PC-9 (cell line): ENCODE data around the gene SCARB1.

Experiments used
- EZH2 ChIP-seq: fragments of 200-600 bp; sonication (generic); IDR thresholded peaks from 2 replicates; pipeline ENCODE4 v1.8.0; 2017; ENCODE audit warnings: antibody characterized with exemption, low read depth
- TF ChIP-seq, protein P1 (sequence below): fragments of 200-600 bp; sonication (generic); conservative IDR thresholded peaks from 2 replicates; pipeline ENCODE4 v1.6.1; 2017; ENCODE audit warnings: mixed run types, antibody characterized with exemption, mild to moderate bottlenecking, moderate library complexity

GRCh38 chr12:124738636-124739467, 124.8 kb downstream of the SCARB1 start:
- TF ChIP-seq, protein P1, sequence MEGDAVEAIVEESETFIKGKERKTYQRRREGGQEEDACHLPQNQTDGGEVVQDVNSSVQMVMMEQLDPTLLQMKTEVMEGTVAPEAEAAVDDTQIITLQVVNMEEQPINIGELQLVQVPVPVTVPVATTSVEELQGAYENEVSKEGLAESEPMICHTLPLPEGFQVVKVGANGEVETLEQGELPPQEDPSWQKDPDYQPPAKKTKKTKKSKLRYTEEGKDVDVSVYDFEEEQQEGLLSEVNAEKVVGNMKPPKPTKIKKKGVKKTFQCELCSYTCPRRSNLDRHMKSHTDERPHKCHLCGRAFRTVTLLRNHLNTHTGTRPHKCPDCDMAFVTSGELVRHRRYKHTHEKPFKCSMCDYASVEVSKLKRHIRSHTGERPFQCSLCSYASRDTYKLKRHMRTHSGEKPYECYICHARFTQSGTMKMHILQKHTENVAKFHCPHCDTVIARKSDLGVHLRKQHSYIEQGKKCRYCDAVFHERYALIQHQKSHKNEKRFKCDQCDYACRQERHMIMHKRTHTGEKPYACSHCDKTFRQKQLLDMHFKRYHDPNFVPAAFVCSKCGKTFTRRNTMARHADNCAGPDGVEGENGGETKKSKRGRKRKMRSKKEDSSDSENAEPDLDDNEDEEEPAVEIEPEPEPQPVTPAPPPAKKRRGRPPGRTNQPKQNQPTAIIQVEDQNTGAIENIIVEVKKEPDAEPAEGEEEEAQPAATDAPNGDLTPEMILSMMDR = no peak
- TF ChIP-seq EZH2 = no peak
